NCI-H526 treated with DMSO at 0.1 percent for 48 hours (cell line): ENCODE measurements around the gene ACTR6.
"Not testable (repeated sequence)": the region's sequence is repeated elsewhere in the genome, so short reads cannot be mapped to it uniquely, and the experiment has no call there.

Experiments used
- DNase-seq: peaks from one replicate; lab custom pipeline; 2025; lab: John Stamatoyannopoulos, UW

Gene ACTR6

DNA sequence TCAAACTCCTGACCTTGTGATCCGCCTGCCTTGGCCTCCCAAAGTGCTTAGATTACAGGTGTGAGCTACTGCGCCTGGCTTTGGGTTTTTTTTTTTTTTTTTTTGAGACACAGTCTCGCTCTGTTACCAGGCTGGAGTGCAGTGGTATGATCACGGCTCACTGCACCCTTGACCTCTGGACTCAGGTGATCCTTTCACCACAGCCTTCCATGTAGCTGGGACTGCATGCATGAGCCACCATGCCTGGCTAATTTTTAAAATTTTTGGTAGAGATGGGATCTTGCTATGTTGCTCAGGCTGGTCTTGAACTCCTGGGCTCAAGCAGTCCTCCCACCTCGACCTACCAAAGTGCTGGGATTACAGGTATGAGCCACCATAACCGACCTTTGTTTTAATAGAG, 21.6 kb downstream of the ACTR6 start:
- not testable (repeated sequence) for DNase-seq

DNA sequence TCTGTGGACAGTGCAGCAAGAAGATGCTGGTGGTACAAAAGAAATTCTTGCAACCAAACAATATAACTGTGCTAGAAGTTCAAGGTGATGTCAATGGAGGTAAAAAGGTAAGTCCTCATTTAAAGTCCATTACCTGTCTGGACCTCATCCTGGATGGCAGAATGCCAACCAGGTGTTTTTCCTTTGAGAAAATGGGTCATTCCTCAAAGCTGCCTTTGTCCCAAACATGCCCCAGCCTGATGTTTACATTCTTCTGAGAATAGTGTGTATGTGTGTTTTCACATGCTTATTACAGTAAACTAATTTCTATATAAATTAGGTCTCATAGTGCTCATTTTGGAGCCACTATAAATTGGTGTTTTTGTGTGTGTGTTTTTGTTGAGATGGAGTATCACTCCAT, 24.9 kb downstream of the ACTR6 start:
- DNase-seq = no peak

DNA sequence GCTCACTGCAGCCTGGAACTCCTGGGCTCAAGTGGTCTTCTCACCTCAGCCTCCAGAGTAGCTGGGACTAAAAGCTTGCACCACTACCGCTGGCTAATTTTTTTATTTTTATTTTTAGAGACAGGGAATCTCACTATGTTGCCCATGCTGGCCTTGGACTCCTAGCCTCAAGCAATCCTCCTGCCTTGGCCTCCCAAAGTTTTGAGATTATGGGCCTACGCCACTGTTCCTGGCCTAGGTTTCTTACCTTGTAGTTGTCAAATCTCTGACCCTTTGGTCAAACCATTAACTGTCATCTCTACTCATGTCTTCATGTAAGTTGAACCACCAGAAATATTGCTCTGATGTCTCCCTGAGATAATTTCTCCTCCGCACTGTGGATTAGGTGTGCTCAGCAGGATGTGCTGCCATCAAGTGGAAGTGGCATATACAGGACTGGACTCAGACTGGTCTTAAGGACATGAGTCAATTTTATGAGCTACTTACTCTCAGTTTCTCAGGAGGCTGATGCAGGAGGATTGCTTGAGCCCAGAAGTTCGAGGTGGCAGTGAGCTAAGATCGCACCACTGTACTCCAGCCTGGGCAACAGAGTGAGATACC, 28.5 kb downstream of the ACTR6 start:
- peak; percentile 19 for DNase-seq

DNA sequence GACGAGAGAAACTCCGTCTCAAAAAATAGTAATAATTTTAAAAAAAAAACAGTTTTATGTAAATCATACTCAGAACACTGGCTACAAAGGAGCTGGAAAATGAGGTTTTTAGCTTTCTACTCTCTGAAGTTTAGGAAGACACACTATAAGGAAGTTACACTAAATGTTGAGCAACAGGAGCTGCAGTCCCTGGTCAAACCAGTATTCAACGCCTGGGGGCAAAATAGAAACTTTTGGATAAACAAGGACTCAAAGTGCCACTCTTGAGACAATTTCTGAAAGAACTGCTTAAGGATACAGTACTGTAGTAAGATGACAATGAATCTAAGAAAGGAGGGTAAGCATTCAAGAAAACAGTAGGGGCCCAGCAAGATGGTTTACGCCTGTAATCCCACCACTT, 29.3 kb downstream of the ACTR6 start:
- DNase-seq = no peak

DNA sequence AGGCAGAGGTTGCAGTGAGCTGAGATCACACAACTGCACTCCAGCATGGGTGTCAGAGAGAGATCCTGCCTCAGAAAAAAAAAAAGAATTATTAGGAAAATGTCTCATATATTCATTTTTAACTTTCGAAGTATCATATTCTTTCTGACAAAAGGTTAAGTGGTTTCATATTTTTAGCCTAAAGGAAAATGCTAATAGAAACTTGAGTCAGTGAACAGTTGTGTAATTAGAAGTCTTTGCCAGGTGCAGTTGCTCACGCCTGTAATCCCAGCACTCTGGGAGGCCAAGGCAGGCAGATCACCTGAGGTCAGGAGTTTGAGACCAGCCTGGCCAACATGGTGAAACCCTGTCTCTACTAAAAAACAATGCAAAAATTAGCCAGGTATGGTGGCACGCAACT, 31.3 kb downstream of the ACTR6 start:
- not testable (repeated sequence) for DNase-seq

DNA sequence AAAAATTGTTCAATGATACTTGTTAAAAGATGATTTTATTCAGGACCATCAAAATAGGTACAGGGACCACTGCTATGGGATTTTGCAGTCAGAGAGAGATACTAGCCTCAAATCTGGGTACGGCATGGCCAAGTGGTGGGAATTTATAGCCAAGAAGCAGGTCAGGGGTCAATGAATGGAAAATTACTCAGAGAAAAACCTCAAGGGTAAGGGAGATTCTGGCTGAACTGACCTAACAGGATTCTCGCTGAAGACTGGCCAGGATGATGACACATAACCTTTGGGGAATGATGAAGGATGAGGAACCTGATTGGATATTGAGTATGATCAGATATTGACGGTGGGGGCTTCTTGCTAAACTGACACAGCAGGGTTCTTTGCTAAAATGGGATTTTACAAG, 33.6 kb downstream of the ACTR6 start:
- DNase-seq = no peak

DNA sequence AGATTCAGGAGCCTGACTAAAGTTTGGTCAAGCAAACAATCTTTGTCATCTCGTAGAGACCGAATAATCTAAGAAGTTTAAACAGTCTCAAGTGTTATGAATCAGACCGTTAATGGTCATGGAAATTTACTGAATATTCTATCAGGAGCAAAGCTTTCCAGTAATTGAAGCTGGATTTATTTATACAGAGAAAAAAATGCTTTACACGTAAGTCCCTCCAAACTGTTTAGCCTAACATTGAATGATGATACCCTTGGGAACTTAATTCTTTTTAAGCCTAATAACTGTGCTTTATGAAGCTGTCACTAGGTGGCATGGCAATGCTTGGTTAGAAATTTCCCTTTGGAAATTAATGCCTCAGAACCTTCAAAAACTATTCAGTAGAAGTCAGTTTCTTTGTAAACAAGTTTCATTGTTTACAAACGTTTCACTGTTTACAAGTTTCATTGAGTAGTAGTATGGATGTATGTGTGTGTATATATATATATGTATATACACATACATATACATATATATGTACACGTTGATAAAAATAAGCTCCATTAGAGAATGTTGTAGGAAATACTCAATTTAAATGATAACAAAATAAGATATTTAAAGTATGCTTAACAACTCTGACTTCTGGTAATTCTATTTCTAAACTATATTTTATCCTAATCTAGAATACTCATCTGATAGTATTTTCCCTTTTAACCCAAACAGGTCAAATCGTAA, 34.1 kb downstream of the ACTR6 start:
- peak; percentile 45 for DNase-seq

DNA sequence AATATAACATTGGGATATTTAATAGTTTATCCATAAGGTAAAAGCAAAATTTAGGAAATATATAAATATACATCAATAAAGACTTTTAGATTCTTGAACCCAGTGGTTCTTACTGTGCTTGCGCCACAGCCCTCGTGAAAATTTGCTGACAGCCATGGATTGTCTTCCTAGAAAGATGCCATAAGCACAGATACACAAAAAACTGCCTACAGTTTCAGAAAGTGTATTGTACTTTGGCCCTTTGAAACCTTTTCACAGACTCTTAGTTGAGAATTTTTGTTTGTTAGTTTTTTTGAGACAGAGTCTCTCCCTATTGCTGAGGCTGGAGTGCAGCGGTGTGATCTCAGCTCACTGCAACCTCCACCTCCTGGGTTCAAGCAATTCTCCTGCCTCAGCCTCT, 38.2 kb downstream of the ACTR6 start:
- no peak for DNase-seq

DNA sequence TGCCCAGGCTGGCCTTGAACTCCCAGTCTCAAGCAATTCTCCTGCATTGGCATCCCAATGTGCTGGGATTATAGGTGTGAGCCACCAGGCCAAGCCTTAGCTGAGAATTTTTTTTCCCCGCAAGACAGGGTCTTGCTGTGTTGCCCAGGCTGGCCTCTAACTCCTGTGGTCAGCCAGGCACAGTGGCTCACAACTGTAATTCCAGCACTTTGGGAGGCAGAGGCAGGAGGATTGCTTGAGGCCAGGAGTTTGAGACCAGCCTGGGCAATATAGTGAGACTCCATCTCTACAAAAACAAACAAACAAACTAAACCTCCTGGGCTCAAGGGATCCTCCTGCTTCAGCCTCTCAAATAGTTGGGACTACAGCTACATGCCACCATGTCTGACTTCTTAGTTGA, 39.0 kb downstream of the ACTR6 start:
- DNase-seq = no peak

DNA sequence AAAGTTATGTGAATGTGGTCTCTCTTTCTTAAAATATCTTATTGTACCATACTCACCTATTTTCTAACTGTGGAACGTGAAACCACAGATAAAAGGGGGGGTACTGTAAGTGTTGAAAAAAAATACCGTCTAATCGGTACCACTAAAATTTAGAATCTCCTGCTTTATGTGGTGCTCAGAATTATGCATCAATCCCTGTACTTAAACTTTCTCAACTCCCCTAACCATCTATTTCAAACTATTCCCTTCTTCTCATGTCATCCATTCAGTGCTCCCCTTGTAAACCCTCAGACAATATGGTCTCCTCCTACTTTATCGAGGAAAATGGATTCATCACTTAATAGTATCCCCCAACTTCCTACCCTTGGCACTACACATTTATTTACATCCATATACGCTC, 42.5 kb downstream of the ACTR6 start:
- DNase-seq = no peak

DNA sequence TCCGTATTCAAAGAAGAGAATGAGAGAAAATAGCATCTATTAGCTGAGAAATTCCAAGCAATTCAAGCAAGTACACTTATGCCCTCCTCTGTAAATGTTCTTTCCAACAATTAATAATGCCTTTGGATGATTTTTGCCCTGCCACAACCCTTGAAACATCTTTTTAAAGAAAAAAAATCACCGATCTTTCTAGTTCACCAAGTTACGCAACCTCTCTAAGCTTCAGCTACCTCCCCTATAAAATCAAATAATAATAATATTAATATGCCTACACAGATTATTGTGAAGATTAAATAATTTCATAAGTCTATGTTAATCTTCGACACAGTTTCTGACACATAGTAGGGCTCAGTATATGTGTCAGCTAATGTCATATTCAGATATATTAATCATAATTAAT, 47.1 kb downstream of the ACTR6 start:
- DNase-seq = no peak

DNA sequence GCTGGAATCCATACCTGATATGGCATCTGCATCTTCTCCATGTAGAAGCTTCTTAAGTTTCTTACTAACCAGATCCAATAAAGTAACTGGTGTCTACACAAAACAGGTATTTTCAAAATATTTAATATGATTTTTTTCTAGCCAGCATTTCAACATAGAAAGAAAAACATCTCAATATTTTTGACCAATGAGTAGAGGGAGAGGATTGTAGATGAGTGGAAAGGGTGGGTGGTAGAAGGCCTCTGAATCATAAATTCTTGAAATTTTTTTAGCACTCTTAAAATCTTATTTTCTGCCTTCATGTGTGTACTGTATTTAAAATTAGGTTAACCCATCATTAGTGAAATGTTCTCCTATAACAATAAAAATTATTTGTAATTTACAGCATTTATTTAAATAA, 48.3 kb downstream of the ACTR6 start:
- no peak for DNase-seq

DNA sequence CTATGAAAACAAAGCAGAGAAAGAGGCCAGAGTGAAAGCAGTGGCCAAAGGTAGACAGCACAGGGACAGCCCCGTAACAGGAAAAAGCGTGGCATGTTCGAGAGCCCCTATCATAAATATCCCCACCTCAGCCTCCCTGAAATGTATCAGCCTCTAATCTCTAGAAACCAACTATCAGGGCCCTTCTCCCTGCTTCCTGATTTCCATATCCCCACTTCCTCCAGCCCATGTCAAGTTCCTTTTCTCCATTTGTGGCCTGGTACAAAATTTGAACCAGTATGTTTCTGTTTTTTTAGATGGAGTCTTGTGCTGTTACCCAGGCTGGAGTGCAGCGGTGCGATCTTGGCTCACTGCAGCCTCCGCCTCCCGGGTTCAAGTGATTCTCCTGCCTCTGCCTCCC, 49.3 kb downstream of the ACTR6 start:
- no peak for DNase-seq

DNA sequence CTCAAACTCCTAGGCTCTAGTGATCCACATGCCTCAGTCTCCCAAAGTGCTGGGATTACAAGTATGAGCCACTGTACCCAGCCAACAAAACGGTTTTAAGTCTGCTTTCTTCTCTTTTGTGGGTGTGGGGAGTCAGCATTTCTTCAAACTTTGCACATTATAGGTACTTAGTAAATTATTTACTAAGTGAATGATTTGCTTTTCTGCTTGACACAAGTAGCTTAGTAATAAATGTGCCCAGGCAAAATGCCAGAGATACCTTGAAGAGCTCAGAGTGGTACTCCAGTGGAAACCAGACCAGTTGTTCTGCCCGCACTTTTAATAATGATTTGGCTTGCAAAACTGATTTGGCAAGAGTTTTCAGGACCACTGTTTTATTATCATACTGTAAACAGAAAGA, 51.3 kb downstream of the ACTR6 start:
- peak; percentile 88 for DNase-seq

DNA sequence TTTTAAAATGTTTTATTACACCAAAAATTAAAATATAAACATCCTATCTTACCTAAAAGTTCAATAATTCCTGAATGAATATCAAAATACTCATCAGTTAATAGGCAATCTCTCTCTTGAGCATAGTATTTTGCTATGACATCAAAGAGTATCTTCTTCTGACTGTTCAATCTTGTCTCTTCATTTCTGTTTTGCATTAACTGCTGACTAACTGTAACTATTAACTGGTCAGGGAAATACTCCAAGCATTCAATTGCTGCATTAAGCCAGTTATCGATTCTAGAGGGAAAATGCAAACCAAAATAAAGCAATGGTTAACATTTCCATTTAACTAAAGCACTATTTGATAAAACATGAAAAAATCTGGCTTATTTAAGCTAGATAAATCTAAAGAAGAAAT, 52.8 kb downstream of the ACTR6 start:
- DNase-seq = no peak

DNA sequence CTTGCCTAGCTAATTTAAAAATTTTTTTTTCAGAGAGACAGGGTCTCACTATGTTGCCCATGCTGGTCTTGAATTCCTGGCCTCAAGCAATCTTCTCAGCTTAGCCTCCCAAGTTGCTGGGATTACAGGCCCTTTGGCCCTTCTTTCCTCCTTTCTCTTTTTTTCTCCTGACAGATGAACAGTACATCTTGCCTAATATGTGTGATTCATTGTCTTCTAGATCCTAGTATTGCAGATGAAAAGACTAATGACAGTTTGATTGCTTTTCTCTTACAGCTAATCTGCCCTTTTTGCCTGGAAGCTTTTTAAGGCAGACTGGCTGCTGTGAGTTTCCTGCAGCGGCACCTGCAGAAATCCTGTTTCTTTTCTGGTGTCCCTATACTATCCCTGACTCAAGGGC, 54.3 kb downstream of the ACTR6 start:
- no peak for DNase-seq

DNA sequence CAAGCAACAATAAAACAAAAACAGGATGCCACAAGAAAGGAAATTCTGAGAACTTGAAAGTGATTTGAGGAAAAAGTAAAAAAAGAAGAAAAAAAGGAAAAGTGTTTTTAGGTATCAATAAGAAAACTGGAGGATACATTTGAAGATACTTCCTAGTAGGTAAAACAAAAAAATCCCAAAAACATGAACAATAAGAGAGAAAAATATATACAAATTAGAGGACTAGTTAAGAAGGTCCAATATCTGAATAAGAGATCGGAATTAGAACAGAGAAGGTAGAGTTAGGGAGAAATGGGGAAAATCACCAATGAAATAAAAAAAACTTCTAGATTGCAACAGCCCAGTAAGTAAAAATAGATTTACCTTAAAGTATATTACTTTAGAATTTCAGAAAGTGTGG, 57.5 kb downstream of the ACTR6 start:
- no peak for DNase-seq

DNA sequence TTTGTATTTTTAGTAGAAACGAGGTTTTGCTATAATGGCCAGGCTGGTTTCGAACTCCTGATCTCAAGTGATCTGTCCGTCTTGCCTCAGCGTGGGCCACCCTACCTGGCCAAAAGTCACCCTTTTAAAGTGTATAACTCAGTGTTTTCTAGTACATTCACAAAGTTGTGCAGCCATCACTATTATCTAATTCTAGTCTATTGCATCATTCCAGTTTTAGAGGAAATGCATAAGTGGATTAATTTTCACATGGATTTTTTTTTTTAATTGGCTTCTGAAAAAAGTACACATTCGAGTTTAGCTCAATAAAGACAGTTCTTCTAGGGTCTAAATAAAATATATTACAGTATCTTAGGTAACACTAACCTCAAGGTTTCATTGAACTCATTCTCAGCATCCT, 62.5 kb downstream of the ACTR6 start:
- DNase-seq = no peak

DNA sequence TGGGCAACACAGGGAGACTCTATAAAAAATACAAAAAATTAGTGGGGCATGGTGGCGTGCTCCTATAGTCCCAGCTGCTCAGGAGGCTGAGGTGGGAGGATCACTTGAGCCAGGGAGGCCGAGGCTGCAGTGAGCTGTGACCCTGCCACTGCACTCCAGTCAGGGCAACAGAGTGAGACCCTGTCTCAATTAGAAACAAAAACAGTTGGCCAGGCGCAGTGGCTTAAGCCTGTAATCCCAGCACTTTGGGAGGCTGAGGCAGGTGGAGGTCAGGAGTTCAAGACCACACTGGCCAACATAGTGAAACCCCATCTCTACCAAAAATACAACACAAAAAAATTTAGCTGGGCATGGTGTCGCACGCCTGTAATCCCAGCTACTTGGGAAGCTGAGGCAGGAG, 64.5 kb downstream of the ACTR6 start:
- DNase-seq = not testable (repeated sequence)

DNA sequence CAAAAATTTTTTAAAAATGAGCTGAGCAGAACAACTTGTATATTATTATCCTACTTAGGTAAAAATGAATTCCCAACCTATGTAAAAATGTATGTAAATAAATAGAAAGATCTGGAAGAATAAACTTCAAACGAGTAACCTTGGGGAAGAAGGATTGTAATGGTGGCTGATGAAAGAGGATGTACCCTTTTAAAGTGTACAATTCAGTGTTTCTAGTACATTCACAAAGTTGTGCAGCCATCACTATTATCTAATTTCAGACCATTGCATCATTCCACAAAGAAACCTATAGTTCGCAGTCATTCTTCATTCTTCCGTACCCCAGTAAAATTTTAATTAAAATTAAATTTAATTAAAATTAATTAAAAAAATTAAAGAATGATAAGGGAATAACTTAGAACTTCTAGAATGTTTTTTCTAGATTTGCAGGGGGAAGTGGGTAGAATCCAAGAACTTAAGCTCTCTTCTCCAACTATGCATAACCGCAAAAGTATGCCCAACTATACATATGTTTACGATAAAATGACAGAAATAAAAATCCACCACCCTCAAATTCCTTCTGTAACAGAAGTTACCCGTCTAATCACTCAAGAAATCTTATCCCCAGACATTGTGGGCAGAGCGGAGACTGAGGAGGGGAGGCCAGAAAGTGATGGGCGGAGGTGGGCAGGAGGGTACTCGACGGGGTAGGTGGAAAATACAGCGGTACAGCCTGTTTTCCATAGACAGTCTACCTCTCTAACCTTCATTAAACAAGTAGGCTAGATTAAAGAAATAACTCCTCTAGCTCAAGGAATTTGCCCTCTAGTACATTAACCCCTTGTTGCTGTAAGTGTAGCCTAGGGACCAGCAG, 65.3 kb downstream of the ACTR6 start:
- DNase-seq = no peak

DNA sequence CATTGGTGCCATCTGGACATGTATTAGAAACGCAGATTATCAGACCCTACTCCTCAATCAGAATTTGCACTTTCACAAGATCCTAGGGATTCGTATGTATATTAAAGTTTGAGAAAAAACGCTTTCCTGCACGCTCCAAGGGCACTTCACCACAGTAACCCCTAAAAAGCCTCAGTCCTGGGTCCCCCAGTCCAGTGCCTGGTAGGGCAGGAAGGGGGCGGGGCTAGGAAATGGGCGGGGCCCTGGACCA, 65.9 kb downstream of the ACTR6 start:
- no peak for DNase-seq

DNA sequence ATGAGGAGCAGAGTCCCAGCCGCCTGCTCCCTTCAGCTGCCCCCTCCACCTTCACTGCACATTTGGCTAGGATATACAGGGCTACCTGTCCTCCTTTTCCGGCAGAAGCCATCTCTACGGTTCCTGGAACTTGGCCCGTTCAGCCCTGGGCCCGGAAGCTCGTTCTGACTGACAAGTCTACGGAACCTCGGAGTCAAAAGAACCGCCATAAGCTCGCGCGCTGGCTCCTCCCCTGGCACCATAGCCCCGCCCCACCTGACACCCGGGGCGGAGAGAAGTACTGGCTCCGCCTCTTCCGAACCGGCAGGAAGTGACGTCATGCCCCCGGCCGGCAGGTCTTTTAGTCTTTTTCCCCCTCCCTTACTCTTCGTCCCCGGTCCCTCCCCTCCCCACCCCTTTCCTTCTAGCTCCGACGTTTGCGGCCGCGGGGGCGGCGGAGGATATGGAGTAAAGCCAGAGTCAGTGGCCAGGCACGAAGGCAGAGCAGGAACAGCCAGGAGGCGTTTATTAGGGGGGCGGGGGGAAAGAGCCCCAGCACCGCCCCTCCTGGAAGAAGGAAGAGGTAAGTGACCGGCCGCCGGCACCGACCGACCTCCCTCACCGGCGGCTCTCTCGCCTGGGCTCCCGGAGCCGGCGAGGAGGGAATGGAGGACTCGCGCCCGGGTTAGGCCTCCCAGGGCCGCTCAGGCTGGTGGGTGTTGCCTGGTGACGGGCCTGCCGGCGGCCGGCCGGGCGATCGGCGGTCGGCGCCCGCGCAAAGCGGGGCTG, 66.4 kb downstream of the ACTR6 start, which contains the start of the genes DEPDC4 and SCYL2:
DEPDC4 (minus strand) TSS at position 245 of the 768 bp plus-strand sequence; CDS start at position 242, 3 bp downstream.
SCYL2 (plus strand) TSS at position 343 of the 768 bp plus-strand sequence. CDS start 15,794 bp downstream, outside the sequence.
- DNase-seq = peak; percentile 89
